Stomach (tissue), 9 donors: ENCODE results near the gene MRPS17. TPM values are rescaled to one million over a fixed set of nuclear protein-coding genes. Genes with fewer than 3 reads are reported as not detected.

ENCODE experiments used
- DNase-seq, 2 donors: peaks; one replicate each; pipeline versions ENCODE4 v3.0.0 to v3.0.0-alpha.2; 2013 to 2019
- H3K27ac ChIP-seq, 5 donors: fragments of 200-600 bp in 4 of 5; sonication (generic) in 4 of 5; one replicate each; pipeline ENCODE4 v1.5.1; 2013 to 2019; ENCODE audit warnings: mild to moderate bottlenecking in 1 of 5, moderate library complexity in 1 of 5
- H3K27me3 ChIP-seq, 3 donors: fragments of 200-600 bp; sonication (generic); one replicate each; pipeline ENCODE4 v1.5.1; 2017 to 2019; ENCODE audit warnings: mixed run types in 1 of 3
- H3K36me3 ChIP-seq, 4 donors: fragments of 200-600 bp; sonication (generic); 1 replicate in 3 of 4; 2 replicates in 1 of 4; pipeline ENCODE4 v1.5.1; 2016 to 2019
- H3K4me1 ChIP-seq, 4 donors: fragments of 200-600 bp; sonication (generic); one replicate each; pipeline ENCODE4 v1.5.1; 2016 to 2019
- H3K4me3 ChIP-seq, 4 donors: fragments of 200-600 bp; sonication (generic) in 3 of 4; one replicate each; pipeline ENCODE4 v1.5.1; 2016 to 2019; ENCODE audit warnings: mild to moderate bottlenecking in 1 of 4
- H3K9me3 ChIP-seq, 4 donors: fragments of 200-600 bp; sonication (generic); one replicate each; pipeline ENCODE4 v1.5.1; 2016 to 2019
- CTCF ChIP-seq, 7 experiments: fragments of 450-650 bp in 4 of 7; fragments of 200-600 bp in 3 of 7; sonication (generic) in 3 of 7; IDR thresholded peaks; one replicate each; pipeline ENCODE4 v1.5.1; 2016 to 2019; ENCODE audit warnings: antibody characterized with exemption in 7 of 7, control low read depth in 2 of 7, mild to moderate bottlenecking in 1 of 7
- EP300 ChIP-seq: sonication (generic); formaldehyde crosslinking; IDR thresholded peaks from one replicate; pipeline ENCODE4 v1.6.1; 2017; ENCODE audit warnings: antibody characterized with exemption
- POLR2A ChIP-seq, 4 donors: fragments of 450-650 bp; IDR thresholded peaks; one replicate each; pipeline ENCODE4 v1.6.1; 2016; ENCODE audit warnings: antibody characterized with exemption in 4 of 4, control low read depth in 2 of 4, mild to moderate bottlenecking in 1 of 4, moderate library complexity in 1 of 4
- POLR2AphosphoS5 ChIP-seq, 3 donors: sonication (generic); formaldehyde crosslinking; IDR thresholded peaks; one replicate each; pipeline ENCODE4 v1.6.1; 2016; ENCODE audit warnings: antibody characterized with exemption in 3 of 3
- WGBS, 5 donors: extraction: QIAGEN DNeasy Blood & Tissue Kit in 3 of 5; methylation state at CpG; one replicate each; pipeline versions ENCODE4 v1.1.5 to v1.1.7; 2013 to 2018; 5-methylcytosine and 5-hydroxymethylcytosine counted together
- intact Hi-C: fragments of 100-400 bp; cut with DNase I; formaldehyde crosslinking; loops from one replicate; pipeline ENCODE4 v1.15.1; 2023; ENCODE audit warnings: low total_unique reads
- polyA plus RNA-seq, 3 donors: library from polyadenylated mRNA; stranded (reverse); fragments of 200-250 nt; gene quantifications; one replicate each; pipeline ENCODE4 v1.2.3, GENCODE V29; 2013
- total RNA-seq, 5 donors: library from RNA; depleted of rRNA; stranded (reverse); fragments of >200 nt; gene quantifications; one replicate each; pipeline versions ENCODE4 v1.1.0 to v1.2.3, GENCODE V29; 2014 to 2016
- donor health status: healthy with polysubstance abuse.
- donor health status: Bipolar disorder and iron deficiency.
- donor health status: healthy.

Gene MRPS17
- total and polyA plus RNA-seq, 8 donors: 1.0 to 15.0 (median 10.6) TPM; not detected in 2

- TF ChIP-seq POLR2AphosphoS5 (IDR thresholded peaks at IDR 0.05) (no peak), CTCF (IDR thresholded peaks at IDR 0.05) (no peak), EP300 (no peak), POLR2A (IDR thresholded peaks at IDR 0.05) (no peak)
- WGBS, 5 donors: 94 to 97% (median 95%) methylated on average over 7 of the region's 7 CpGs
- Histone ChIP-seq H3K4me3 (no peak overlapping the region), H3K4me1 (peaks cover 12 to 37% (median 23%) of the 10 kb centered on the region in 4 donors), H3K9me3 (no peaks in the 10 kb centered on the region), H3K36me3 (peaks cover 4 to 26% (median 17%) of the 10 kb centered on the region in 4 donors), H3K27ac (no peak overlapping the region), H3K27me3 (no peaks in the 10 kb centered on the region)
- intact Hi-C loops: no loop called here
- DNase-seq: no peak
Measured at GRCh38 chr7:55973747-55974250, 22.1 kb downstream of the MRPS17 start.

- intact Hi-C loops: no loop called here
- 73 to 89% (median 81%) methylated on average over 7 of the region's 7 CpGs for WGBS, 5 donors
- Histone ChIP-seq H3K27ac (no peak overlapping the region), H3K4me1 (peaks cover 2 to 21% (median 13%) of the 10 kb centered on the region in 4 donors), H3K4me3 (no peak overlapping the region), H3K36me3 (peaks cover 13 to 33% (median 31%) of the 10 kb centered on the region in 4 donors), H3K27me3 (no peaks in the 10 kb centered on the region), H3K9me3 (no peaks in the 10 kb centered on the region)
- no peak for DNase-seq
- no peak for TF ChIP-seq CTCF (IDR thresholded peaks at IDR 0.05)
Measured at GRCh38 chr7:55975988-55976633, 24.4 kb downstream of the MRPS17 start.

- peak; percentile 37 to 77 for DNase-seq
- Histone ChIP-seq H3K9me3 (no peaks in the 10 kb centered on the region), H3K27me3 (no peaks in the 10 kb centered on the region), H3K27ac (no peak overlapping the region), H3K4me1 (peaks cover 0 to 17% (median 9%) of the 10 kb centered on the region in 4 donors), H3K36me3 (peaks cover 23 to 50% (median 48%) of the 10 kb centered on the region in 4 donors), H3K4me3 (no peak overlapping the region)
- no peak for TF ChIP-seq CTCF (IDR thresholded peaks at IDR 0.05)
- TF ChIP-seq POLR2A (IDR thresholded peaks at IDR 0.05): no peak
- TF ChIP-seq EP300: no peak
- no peak for TF ChIP-seq POLR2AphosphoS5 (IDR thresholded peaks at IDR 0.05)
- 22 to 44% (median 35%) methylated on average over 4 of the region's 4 CpGs for WGBS, 5 donors
- intact Hi-C loops: no loop called here
Measured at GRCh38 chr7:55977831-55978230, 26.2 kb downstream of the MRPS17 start.

- DNase-seq: no peak
- intact Hi-C loops: no loop called here
- H3K27me3 ChIP-seq: no peaks in the 10 kb centered on the region
- no peak overlapping the region for H3K27ac ChIP-seq
- peaks cover 47 to 75% (median 72%) of the 10 kb centered on the region in 4 donors for H3K36me3 ChIP-seq
- TF ChIP-seq EP300: no peak
- no peak for TF ChIP-seq CTCF (IDR thresholded peaks at IDR 0.05)
- TF ChIP-seq POLR2A (IDR thresholded peaks at IDR 0.05): no peak
- TF ChIP-seq POLR2AphosphoS5 (IDR thresholded peaks at IDR 0.05): no peak
- WGBS, 5 donors: 84 to 90% (median 86%) methylated on average over 3 of the region's 3 CpGs
- peaks cover 0 to 17% (median 9%) of the 10 kb centered on the region in 4 donors for H3K4me1 ChIP-seq
- no peaks in the 10 kb centered on the region for H3K9me3 ChIP-seq
- no peak overlapping the region for H3K4me3 ChIP-seq
Measured at GRCh38 chr7:55980266-55980665, 28.6 kb downstream of the MRPS17 start.
